Ovary (tissue), 9 donors: ENCODE measurements around the gene KRT7. TPM values are rescaled to one million over a fixed set of nuclear protein-coding genes. Genes with fewer than 3 reads are reported as not detected.

Experiments used
- DNase-seq, 5 donors: peaks; one replicate each; pipeline ENCODE4 v3.0.0-alpha.2; 2019 to 2020
- H3K27ac ChIP-seq, 2 donors: fragments of 200-600 bp; one replicate each; pipeline versions ENCODE4 v1.5.1 to v1.8.0; 2019 to 2022
- H3K27me3 ChIP-seq: fragments of 200-600 bp; one replicate; pipeline ENCODE4 v1.8.0; 2022
- H3K36me3 ChIP-seq: fragments of 200-600 bp; sonication (generic); one replicate; pipeline ENCODE4 v1.5.1; 2019
- H3K4me1 ChIP-seq: one replicate; pipeline ENCODE4 v1.8.1; 2013; ENCODE audit warnings: mild to moderate bottlenecking, moderate library complexity; ENCODE audit not compliant: insufficient read depth
- H3K4me3 ChIP-seq: fragments of 200-600 bp; sonication (generic); one replicate; pipeline ENCODE4 v1.5.1; 2017
- H3K9me3 ChIP-seq, 2 donors: fragments of 200-600 bp in 1 of 2; sonication (generic) in 1 of 2; one replicate each; pipeline versions ENCODE4 v1.5.1 to v1.8.1; 2013 to 2019; ENCODE audit warnings: mild to moderate bottlenecking in 1 of 2, moderate library complexity in 1 of 2
- CTCF ChIP-seq, 3 donors: fragments of 450-650 bp in 2 of 3; fragments of 200-600 bp in 1 of 3; IDR thresholded peaks; one replicate each; pipeline versions ENCODE4 v1.5.1 to v1.8.0; 2016 to 2022; ENCODE audit warnings: antibody characterized with exemption in 3 of 3, mild to moderate bottlenecking in 1 of 3
- EP300 ChIP-seq: sonication (generic); formaldehyde crosslinking; IDR thresholded peaks from one replicate; pipeline ENCODE4 v1.6.1; 2017; ENCODE audit warnings: antibody characterized with exemption
- POLR2A ChIP-seq: fragments of 450-650 bp; IDR thresholded peaks from one replicate; pipeline ENCODE4 v1.6.1; 2017; ENCODE audit warnings: antibody characterized with exemption, mild to moderate bottlenecking, moderate library complexity
- WGBS, 3 donors: extraction: QIAGEN DNeasy Blood & Tissue Kit in 1 of 3; methylation state at CpG; one replicate each; pipeline versions ENCODE4 v1.1.5 to v1.1.7; 2013 to 2017; 5-methylcytosine and 5-hydroxymethylcytosine counted together
- intact Hi-C, 4 donors: fragments of 100-400 bp; cut with DNase I; formaldehyde crosslinking; loops; one replicate each; pipeline versions ENCODE4 v1.11.0 to v1.15.1; 2022 to 2023
- polyA plus RNA-seq, 2 donors: library from polyadenylated mRNA; stranded (reverse); fragments of 200-250 nt in 1 of 2; fragments of 350-450 nt in 1 of 2; fragmentation: Illumina TruSeq in 1 of 2; extraction: RNeasy Lipid Tissue Mini Kit (QIAGEN cat#74804) in 1 of 2; gene quantifications; one replicate each; pipeline ENCODE4 v1.2.3, GENCODE V29; 2013 to 2014
- total RNA-seq, 7 donors: library from RNA; depleted of rRNA in 2 of 7; stranded (reverse); fragments of >200 nt in 2 of 7; fragmentation: NEBNext Ultra II Directional in 3 of 7; extraction: Animal tissue kit (Norgen Biotek cat#: 25700) in 3 of 7; gene quantifications; one replicate each; pipeline versions ENCODE4 v1.1.0 to v1.2.4, GENCODE V29; 2016 to 2023
- donor health status: DM: no; HTN: no; CAD: no; lungs with moderate emphysema.
- donor health status: DM: no; HTN: no; CAD: no.
- donor health status: Bipolar disorder and iron deficiency.
- donor health status: DM: yes; HTN: yes; CAD: no.
- donor health status: DM: no; HTN: no; CAD: no.
- donor health status: DM: yes; HTN: yes; CAD: no.

Gene KRT7
- total and polyA plus RNA-seq, 9 donors = 0.37 to 379 (median 22.7) TPM; not detected in 1

GRCh38 chr12:52233462-52234207 lies 592 bp downstream of the KRT7 start:
- intact Hi-C loops = no loop called here
- WGBS, 3 donors = 19 to 33% (median 27%) methylated on average over 37 to 39 of the region's 40 CpGs
- no peak for DNase-seq

GRCh38 chr12:52234223-52234810 lies 1.3 kb downstream of the KRT7 start:
- Histone ChIP-seq H3K4me1 (peaks cover 7% of the 10 kb centered on the region), H3K4me3 (no peak overlapping the region), H3K36me3 (no peaks in the 10 kb centered on the region), H3K27me3 (no peaks in the 10 kb centered on the region), H3K9me3 (no peaks in the 10 kb centered on the region), H3K27ac (no peak overlapping the region)
- 75 to 79% (median 76%) methylated on average over 10 of the region's 10 CpGs for WGBS, 3 donors
- no peak for DNase-seq
- intact Hi-C loops = no loop called here
- TF ChIP-seq EP300 = no peak
- TF ChIP-seq POLR2A = no peak
- TF ChIP-seq CTCF (IDR thresholded peaks at IDR 0.05) = no peak

More at GRCh38 chr12:52233462-52234207, 592 bp downstream of the KRT7 start:
- Histone ChIP-seq H3K27me3 (no peaks in the 10 kb centered on the region), H3K27ac (no peak overlapping the region), H3K36me3 (no peaks in the 10 kb centered on the region), H3K4me1 (peaks cover 7% of the 10 kb centered on the region), H3K4me3 (no peak overlapping the region), H3K9me3 (no peaks in the 10 kb centered on the region)
- TF ChIP-seq POLR2A (no peak), CTCF (IDR thresholded peaks at IDR 0.05) (no peak)

- intact Hi-C loops = no loop called here
- no peak for DNase-seq
- TF ChIP-seq POLR2A (no peak), EP300 (no peak), CTCF (IDR thresholded peaks at IDR 0.05) (no peak)
- H3K36me3 ChIP-seq = no peaks in the 10 kb centered on the region
- 92 to 95% (median 92%) methylated on average over 14 to 15 of the region's 15 CpGs for WGBS, 3 donors
- H3K27ac ChIP-seq = no peak overlapping the region
- no peaks in the 10 kb centered on the region for H3K27me3 ChIP-seq
- H3K4me1 ChIP-seq = peaks cover 7% of the 10 kb centered on the region
- no peaks in the 10 kb centered on the region for H3K9me3 ChIP-seq
- H3K4me3 ChIP-seq = no peak overlapping the region
Observed at GRCh38 chr12:52235001-52235764, 2.1 kb downstream of the KRT7 start.

- intact Hi-C loops = no loop called here
- TF ChIP-seq CTCF (IDR thresholded peaks at IDR 0.05) (no peak), EP300 (no peak), POLR2A (no peak)
- Histone ChIP-seq H3K27ac (no peak overlapping the region), H3K4me3 (no peak overlapping the region), H3K27me3 (no peaks in the 10 kb centered on the region), H3K36me3 (no peaks in the 10 kb centered on the region), H3K4me1 (peaks cover 4% of the 10 kb centered on the region), H3K9me3 (no peaks in the 10 kb centered on the region)
- no peak for DNase-seq
- 85 to 96% (median 91%) methylated on average over 4 of the region's 4 CpGs for WGBS, 3 donors
Observed at GRCh38 chr12:52235822-52236361, 2.8 kb downstream of the KRT7 start.
